Tibial nerve (tissue), 4 donors: ENCODE results near the gene FMN1. TPM values are rescaled to one million over a fixed set of nuclear protein-coding genes. Genes with fewer than 3 reads are reported as not detected.

ENCODE experiments used
- DNase-seq, 2 donors: peaks; one replicate each; pipeline ENCODE4 v3.0.0-alpha.2; 2019; ENCODE audit warnings: low spot score in 2 of 2
- H3K27ac ChIP-seq, 4 donors: fragments of 200-600 bp; sonication (generic) in 3 of 4; one replicate each; pipeline ENCODE4 v1.5.1; 2017 to 2019; ENCODE audit warnings: mild to moderate bottlenecking in 1 of 4
- H3K27me3 ChIP-seq, 2 donors: fragments of 200-600 bp; sonication (generic) in 1 of 2; one replicate each; pipeline versions ENCODE4 v1.5.1 to v1.6.0; 2017 to 2019
- H3K36me3 ChIP-seq, 3 donors: fragments of 200-600 bp; sonication (generic); one replicate each; pipeline ENCODE4 v1.5.1; 2018 to 2019
- H3K4me1 ChIP-seq, 4 donors: fragments of 200-600 bp; sonication (generic) in 3 of 4; one replicate each; pipeline ENCODE4 v1.5.1; 2017 to 2019
- H3K4me3 ChIP-seq, 4 donors: fragments of 200-600 bp; sonication (generic) in 3 of 4; one replicate each; pipeline ENCODE4 v1.5.1; 2017 to 2019; ENCODE audit warnings: mild to moderate bottlenecking in 1 of 4, moderate library complexity in 1 of 4
- H3K9me3 ChIP-seq, 4 donors: fragments of 200-600 bp; sonication (generic) in 3 of 4; one replicate each; pipeline ENCODE4 v1.5.1; 2017 to 2019
- CTCF ChIP-seq, 5 experiments: fragments of 200-600 bp in 3 of 5; fragments of 450-650 bp in 2 of 5; sonication (generic) in 3 of 5; IDR thresholded peaks; one replicate each; pipeline ENCODE4 v1.5.1; 2016 to 2019; ENCODE audit warnings: antibody characterized with exemption in 5 of 5, mild to moderate bottlenecking in 3 of 5, moderate library complexity in 2 of 5
- EP300 ChIP-seq, 2 donors: sonication (generic); formaldehyde crosslinking; IDR thresholded peaks; one replicate each; pipeline ENCODE4 v1.6.1; 2017; ENCODE audit warnings: antibody characterized with exemption in 2 of 2, mild to moderate bottlenecking in 1 of 2
- POLR2A ChIP-seq, 2 donors: fragments of 450-650 bp; IDR thresholded peaks; one replicate each; pipeline ENCODE4 v1.6.1; 2017; ENCODE audit warnings: antibody characterized with exemption in 2 of 2, mild to moderate bottlenecking in 2 of 2, moderate library complexity in 2 of 2
- WGBS, 2 donors: methylation state at CpG; one replicate each; pipeline ENCODE4 v1.1.5; 2018; 5-methylcytosine and 5-hydroxymethylcytosine counted together
- total RNA-seq, 4 donors: library from RNA; depleted of rRNA; stranded (reverse); fragments of >200 nt; gene quantifications; one replicate each; pipeline ENCODE4 v1.1.0, GENCODE V29; 2016

Gene FMN1
- total RNA-seq, 4 donors from 2014 or later = 15.1 to 62.1 (median 20.7) TPM

- Histone ChIP-seq H3K4me3 (no peak overlapping the region), H3K27me3 (no peaks in the 10 kb centered on the region), H3K9me3 (no peaks in the 10 kb centered on the region), H3K4me1 (no peaks in the 10 kb centered on the region), H3K27ac (no peak overlapping the region), H3K36me3 (no peaks in the 10 kb centered on the region)
- no peak for TF ChIP-seq CTCF (IDR thresholded peaks at IDR 0.05)
- no peak for TF ChIP-seq POLR2A (IDR thresholded peaks at IDR 0.05)
- no peak for TF ChIP-seq EP300 (IDR thresholded peaks at IDR 0.05)
- WGBS, 2 donors = 32 to 38% methylated on average over 1 of the region's 1 CpG
- no peak for DNase-seq
These were observed 235.4 kb downstream of the FMN1 start for GRCh38 chr15:32959077-32959476.

GRCh38 chr15:32957219-32957618 lies 237.3 kb downstream of the FMN1 start:
- Histone ChIP-seq H3K27ac (no peak overlapping the region), H3K27me3 (no peaks in the 10 kb centered on the region), H3K9me3 (no peaks in the 10 kb centered on the region), H3K4me3 (no peak overlapping the region), H3K36me3 (no peaks in the 10 kb centered on the region), H3K4me1 (no peaks in the 10 kb centered on the region)
- TF ChIP-seq POLR2A (IDR thresholded peaks at IDR 0.05) = no peak
- no peak for TF ChIP-seq CTCF (IDR thresholded peaks at IDR 0.05)
- no peak for TF ChIP-seq EP300 (IDR thresholded peaks at IDR 0.05)
- 81 to 83% methylated on average over 4 of the region's 4 CpGs for WGBS, 2 donors
- no peak for DNase-seq

DNA sequence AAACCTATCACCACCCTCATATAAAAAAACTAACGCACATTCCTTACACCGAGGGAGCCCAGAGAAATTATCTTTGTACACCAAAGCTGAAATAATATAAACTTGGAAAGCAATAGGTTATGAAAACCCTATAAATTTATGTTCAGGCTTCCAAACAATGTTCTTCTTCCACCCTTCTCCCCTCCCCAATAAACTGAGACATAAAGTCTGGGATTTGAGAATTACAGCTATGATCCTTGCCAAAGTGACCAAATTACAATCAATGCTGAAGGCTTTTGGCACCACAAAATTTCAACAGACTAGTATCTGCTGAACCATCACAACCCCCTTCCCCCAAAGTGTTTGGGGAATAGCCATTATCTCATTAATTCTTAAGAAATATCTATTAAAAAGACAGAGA lies 237.8 kb downstream of the FMN1 start:
- Histone ChIP-seq H3K36me3 (no peaks in the 10 kb centered on the region), H3K27me3 (no peaks in the 10 kb centered on the region), H3K4me1 (no peaks in the 10 kb centered on the region), H3K9me3 (no peaks in the 10 kb centered on the region), H3K27ac (no peak overlapping the region), H3K4me3 (no peak overlapping the region)
- no peak for TF ChIP-seq POLR2A (IDR thresholded peaks at IDR 0.05)
- TF ChIP-seq CTCF (IDR thresholded peaks at IDR 0.05) = no peak
- no peak for TF ChIP-seq EP300 (IDR thresholded peaks at IDR 0.05)
- 63 to 68% methylated on average over 2 of the region's 2 CpGs for WGBS, 2 donors
- no peak for DNase-seq

GRCh38 chr15:32956006-32956405 lies 238.5 kb downstream of the FMN1 start:
- Histone ChIP-seq H3K4me3 (no peak overlapping the region), H3K27me3 (no peaks in the 10 kb centered on the region), H3K27ac (no peak overlapping the region), H3K9me3 (no peaks in the 10 kb centered on the region), H3K4me1 (no peaks in the 10 kb centered on the region), H3K36me3 (no peaks in the 10 kb centered on the region)
- DNase-seq = no peak
- TF ChIP-seq CTCF (IDR thresholded peaks at IDR 0.05) (peak in 3 of 5 experiments; percentile 19 to 33 (median 30)), POLR2A (IDR thresholded peaks at IDR 0.05) (no peak)
- WGBS, 2 donors = 12% methylated on average over 1 of the region's 1 CpG

DNA sequence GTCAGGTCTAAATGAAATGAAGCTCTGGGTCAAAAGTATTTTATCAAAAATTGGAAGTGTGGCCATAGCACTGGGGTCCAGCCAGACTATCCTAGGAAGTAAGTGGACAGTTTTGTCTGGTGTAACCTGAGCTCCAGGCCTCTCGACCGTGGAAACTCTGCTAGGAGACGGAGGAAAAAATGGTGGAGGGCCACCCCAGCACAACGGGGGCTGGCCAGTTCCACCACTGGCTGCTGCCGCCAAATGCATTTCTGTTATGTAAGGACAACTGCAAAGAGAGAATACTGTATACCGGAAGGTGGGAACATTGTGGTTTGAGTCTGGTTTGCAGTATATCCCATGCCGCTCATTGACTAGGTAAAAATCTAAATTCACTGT lies 241.0 kb downstream of the FMN1 start:
- H3K4me3 ChIP-seq = no peak overlapping the region
- H3K36me3 ChIP-seq = no peaks in the 10 kb centered on the region
- H3K9me3 ChIP-seq = no peaks in the 10 kb centered on the region
- no peak for DNase-seq
- 74 to 76% methylated on average over 7 of the region's 7 CpGs for WGBS, 2 donors
- H3K27me3 ChIP-seq = no peaks in the 10 kb centered on the region
- no peak overlapping the region for H3K27ac ChIP-seq
- H3K4me1 ChIP-seq = no peaks in the 10 kb centered on the region
- no peak for TF ChIP-seq EP300 (IDR thresholded peaks at IDR 0.05)
- no peak for TF ChIP-seq POLR2A (IDR thresholded peaks at IDR 0.05)
- TF ChIP-seq CTCF (IDR thresholded peaks at IDR 0.05) = no peak
